Muscle of back (tissue), 11 donors: Measurements from ENCODE around the gene CCDC83. TPM values are rescaled to one million over a fixed set of nuclear protein-coding genes. Genes with fewer than 3 reads are reported as not detected.
"Not testable (repeated sequence)": the region's sequence is repeated elsewhere in the genome, so short reads cannot be mapped to it uniquely, and the experiment has no call there.

ENCODE experiments used
- DNase-seq, 3 donors: peaks; one replicate each; pipeline versions ENCODE4 v3.0.0 to v3.0.0-alpha.2; 2013
- polyA plus RNA-seq, 10 donors: library from polyadenylated mRNA; unstranded; fragments of 120-200 nt; gene quantifications; one replicate each; pipeline ENCODE4 v1.2.1, GENCODE V29; 2013; ENCODE audit not compliant: insufficient read length in 10 of 10

CCDC83 gene
- polyA plus RNA-seq, 10 donors, result not detected

DNA sequence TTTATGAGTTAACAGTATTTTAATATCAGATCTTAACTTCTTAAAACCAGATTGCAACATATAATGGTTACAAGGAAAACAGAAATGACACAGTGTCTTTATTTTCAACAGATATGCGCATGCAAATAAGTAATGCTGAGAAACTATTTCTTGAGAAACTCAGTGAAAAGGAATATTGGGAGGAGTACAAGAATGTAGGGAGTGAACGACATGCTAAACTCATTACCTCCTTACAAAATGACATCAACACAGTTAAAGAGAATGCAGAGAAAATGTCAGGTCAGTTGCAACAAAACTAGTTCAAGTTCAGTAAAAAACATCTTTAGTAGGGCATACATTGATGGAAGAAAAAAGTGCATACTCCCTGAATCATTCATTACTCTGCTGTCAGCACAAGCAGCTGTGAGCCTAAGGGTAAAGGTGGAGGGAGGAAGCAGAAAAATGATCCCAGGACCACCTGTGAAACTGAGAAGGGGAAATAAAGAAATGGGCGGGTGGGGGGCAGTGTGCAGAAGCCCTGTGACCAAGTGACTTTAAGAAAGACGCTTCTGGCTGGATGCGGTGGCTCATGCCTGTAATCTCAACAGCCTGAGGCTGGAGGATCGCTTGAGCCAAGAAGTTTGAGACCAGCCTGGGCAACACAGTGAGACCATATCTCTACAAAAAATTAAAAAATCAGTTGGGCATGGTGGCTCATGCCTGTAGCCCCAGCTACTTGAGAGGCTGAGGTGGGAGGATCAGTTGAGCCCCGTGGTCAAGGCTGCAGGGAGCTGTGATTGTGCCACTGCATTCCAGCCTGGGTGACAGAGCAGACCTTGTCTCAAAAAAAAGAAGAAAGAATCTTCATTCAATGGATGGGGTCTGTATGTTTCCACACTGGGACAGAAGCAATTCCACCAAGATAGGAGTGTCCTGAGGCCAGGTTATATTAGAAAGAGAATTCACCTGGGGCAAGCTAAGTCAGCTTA, 31.2 kb downstream of the CCDC83 start:
- DNase-seq, result peak; percentile 37 to 56 (median 52)

DNA sequence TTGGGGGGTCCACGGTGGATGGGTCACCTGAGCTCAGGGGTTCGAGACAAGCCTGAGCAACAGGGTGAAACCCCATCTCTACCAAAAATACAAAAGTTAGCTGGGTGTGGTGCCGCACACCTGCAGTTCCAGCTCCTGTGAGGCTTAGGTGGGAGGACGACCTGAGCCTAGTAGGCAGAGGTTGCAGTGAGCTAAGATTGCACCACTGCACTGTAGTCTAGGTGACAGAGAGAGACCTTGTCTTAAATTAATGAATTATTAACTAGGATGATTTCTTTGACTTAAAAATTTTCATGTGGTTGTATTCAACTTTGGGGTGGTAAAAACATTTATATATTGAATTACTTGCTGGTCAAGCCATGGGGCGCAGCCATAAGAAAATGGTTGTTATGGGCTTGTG, 33.9 kb downstream of the CCDC83 start:
- DNase-seq, result no peak

DNA sequence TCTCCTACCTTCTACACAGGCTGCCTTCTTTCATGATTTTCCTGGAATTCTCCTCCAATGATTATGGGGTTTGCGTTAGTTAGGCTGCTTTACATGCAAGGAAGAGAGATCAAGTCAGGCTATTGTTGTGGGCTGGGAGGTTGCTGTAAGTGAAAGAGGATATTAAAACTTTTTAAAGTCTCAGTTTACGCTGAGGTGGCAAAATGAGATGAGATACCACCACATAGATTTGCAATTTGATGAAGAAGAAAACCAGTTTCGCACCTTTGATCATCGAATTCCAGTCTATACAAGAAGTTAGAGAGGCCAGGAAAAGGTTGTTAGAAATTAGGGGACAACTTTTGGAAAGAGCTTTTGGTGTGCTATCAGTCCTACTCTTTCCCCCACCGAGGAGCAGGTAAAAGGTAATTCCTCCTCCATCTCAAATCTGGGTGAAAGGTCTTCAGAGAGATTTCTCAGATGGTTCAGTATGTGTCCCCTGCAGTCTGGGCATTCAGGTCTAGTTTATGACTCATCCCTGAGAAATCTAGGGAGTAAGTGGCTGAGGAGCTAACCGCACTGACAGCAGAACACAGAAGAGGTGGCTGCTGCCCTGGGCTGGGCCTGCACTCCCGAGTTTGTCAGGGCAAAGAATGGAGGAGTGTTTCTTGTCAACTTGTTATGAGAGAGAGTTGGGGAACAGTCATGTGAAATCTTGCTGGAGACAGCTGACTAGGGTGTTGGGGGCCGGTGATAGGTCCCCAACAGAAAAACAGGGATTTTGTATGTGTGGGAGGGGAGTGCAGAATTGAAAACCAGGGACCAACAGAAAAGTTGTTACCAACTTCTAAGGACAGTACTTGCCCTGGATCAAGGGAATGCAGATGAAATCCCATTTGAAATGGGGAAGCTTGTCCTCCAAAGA, 34.7 kb downstream of the CCDC83 start:
- DNase-seq, result peak in 1 of 3 donors; percentile 39

DNA sequence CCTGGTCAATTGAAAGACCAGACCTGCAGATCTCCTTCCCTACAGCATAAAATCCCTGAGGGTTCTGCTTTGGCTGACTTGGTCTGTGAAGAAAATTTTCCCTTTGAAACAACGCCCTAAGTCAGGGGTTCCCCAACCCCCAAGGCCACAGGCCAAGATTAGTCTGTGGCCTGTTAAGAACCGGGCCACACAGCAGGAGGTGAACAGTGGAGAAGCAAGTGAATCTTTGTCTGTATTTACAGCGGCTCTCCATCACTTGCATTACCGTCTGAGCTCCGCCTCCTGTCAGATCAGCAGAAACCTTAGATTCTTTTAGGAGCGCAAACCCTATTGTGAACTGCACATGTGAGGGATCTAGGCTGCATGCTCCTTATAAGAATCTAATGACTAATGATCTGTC, 38.2 kb downstream of the CCDC83 start:
- DNase-seq, result no peak

DNA sequence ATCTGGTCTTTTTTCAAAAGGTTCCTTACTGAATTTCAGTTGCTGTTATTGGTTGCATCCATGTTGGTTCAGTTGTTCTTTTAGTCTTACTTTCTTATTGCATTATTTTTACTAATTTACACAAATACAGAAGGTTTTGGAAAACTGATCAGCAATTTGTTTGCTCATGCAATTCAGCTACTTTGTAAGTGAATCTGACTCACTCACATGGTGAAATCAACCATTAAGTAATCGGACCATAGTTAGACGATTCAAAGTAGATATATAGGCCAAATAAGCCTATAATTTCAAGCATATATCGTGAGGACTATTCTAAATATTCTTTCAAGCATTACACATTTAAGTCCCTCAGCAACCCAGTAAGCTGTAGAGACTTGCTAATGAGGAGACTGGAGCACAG, 41.7 kb downstream of the CCDC83 start:
- no peak for DNase-seq

DNA sequence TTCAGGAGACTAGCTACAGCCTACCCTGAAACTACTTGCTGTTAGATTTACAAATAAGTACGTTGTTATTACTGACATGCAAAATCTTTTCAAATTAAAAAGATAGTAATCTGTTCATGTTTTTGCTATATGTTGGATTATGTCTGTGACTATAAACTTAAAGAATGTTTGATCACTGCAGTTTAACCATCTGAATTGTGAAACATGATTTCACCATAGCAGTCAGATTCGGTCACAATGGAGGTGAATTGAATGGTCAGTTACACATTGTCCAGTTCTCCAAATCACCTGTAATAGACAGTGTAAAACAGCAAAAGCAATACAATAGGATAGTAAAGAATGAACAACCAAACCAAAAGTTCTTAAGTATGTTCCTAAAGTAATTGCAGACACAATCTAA, 43.3 kb downstream of the CCDC83 start:
- no peak for DNase-seq

DNA sequence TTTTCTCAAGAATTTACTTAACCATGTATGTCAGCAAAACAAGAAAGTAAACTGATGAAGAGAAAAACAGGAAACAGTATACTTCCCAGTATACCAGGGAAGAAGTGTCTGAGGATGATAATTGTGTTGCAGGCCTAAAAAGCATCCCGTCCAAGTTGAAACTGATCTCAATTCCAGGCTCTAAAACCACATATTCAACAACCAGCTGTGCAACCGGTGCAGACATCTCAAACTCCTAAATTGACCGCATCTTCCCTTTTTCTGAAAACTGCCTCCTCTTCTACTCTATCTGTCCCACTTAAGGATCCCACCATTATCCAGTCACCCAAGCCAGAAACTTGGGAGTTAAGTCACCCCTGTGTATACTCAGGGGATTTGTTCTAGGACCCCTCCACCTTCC, 47.2 kb downstream of the CCDC83 start:
- no peak for DNase-seq

DNA sequence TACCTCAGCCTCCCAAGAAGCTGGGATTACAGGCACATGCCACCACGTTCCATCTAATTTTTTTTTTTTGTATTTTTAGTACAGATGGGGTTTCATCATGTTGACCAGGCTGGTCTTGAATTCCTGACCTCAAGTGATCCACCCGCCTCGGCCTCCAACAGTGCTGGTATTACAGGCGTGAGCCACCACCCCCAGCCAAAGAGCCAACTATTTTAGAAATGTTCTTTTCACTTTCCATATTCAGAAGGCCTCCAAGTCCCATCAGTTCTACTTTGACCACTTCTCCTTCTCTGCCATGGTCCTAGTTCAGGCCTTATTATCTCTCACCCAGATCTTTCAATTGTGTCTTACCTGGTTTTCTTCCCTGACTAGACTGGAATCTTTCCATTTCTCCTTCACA, 48.2 kb downstream of the CCDC83 start:
- DNase-seq, result no peak

DNA sequence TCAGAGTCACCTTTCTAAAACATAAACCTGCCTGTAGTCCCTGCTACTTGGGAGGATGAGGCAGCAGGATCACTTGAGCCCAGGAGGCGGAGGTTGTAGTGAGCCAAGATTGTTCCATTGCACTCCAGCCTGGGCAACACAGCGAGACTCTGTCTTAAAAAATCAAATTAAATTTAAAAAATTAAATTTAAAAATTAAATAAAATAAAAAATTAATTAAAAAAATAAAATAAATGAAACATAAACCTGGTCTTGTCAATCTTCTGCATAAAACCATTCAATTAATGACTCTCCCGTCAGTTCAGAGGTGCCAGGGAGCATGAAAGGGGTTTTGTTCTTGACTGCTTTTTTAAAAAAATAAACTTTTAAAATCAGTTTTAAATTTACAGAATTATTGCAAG, 48.6 kb downstream of the CCDC83 start:
- DNase-seq, result no peak

DNA sequence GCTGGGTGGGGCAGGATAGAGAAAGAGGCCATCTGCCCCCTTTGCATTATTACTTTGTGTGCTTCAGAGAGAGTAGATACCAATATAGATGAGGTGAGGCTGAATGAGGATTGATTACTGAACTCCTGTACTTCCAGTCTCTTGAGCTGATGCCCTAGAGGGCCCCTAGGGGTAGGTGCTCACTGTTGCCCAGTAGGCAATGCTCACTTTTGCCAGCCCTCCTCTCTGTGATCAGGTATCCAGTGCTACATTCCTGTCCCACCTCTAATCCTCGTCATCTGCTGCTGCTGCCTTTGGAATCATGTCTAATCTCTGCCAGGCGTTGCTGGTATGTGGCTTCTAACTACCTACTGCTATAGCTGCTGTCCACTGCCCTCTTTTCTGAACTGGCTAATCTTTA, 57.2 kb downstream of the CCDC83 start:
- no peak for DNase-seq

DNA sequence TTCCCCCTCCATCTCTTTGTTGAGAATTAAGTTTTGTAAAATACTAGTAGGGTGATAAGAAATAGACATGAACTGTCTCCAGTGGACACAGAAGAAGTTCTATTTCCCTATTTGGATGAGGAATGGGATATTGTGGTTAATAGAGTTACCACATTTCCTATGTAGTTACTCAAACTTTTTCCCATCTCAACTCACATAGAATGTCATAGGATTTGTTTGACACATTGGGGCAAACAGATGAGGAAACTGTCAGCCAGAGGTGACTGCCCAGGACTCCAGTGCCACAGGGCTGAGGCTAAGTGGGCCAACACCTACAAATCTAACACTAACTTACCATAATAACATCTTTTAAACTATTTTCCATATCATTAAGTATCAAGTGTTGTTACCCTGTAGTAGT, 58.3 kb downstream of the CCDC83 start:
- DNase-seq, result no peak

DNA sequence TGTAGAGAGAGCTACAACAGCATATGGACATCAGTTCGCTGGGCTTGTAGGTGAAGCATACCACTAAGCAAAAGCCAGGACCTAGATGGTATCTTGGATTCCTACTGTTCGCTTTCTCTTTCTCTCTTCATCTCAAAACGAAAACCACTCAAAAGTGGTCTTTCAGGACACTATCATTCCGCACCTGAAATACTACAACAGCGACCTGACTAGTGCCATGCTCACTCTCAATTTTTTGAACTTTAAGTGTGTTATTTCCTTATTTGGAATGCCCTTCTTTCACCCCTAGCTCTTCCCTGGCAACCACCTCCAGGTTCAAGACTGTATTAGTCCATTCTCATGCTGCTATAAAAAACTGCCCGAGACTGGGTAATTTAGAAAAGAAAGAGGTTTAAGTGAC, 59.2 kb downstream of the CCDC83 start:
- no peak for DNase-seq

DNA sequence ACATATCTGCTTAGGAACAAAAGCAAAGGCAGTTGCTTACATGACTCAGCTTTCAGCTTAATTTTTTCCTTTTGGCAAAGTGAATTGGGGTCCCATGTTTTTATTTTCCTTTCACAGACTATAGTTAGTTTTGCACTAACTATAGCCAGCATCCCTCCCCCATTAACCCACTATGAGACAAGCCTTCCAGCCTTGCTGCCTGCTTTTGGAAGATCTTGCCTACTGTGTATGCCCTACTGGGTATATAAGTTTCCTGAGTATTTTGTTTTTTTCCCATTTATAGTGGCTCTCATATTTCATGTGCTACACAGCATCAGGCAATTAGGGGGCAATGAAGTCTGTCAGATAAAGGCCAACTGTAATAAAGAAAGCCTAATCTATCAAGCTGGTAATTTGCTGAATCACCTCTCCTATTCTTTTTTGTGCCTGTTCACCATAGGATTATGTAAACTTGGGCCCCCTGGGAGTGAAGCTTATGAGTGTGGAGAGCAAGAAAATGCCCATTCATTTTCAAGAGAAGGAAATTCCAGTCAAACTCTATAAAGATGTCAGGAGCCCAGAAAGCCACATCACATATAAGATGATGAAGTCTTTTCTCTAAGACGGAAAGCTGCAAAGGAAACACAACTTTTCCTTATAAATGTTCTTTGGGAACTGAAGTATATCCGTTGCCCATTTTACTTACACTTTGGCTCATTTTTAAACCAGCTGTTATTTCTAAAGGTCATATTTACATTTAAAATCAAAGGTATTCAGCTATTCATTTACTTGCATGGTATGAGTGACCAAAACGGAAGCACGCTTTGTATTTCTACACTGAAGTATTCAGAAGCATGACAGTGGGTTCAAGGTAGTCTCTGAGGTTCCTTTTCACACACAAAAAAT, 64.0 kb downstream of the CCDC83 start:
- peak in 1 of 3 donors; percentile 2 for DNase-seq

DNA sequence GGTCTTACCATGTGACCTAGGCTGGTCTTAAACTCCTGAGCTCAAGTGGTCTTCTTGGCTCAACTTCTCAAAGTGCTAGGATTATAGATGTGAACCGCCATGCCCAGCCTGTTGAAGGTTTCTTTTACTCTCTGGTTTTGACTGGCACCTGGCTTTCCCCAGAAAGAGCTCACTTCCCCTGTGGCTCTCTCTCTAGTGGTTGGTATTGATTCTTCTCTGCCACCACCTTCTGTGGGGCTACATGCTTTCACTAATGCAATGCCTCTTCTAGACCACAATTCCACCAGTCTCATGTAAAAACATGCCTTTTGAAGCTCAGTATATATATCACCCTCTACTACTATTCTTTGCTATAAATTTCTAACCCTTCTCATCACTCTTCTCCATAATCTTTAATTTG, 67.2 kb downstream of the CCDC83 start:
- DNase-seq, result no peak

DNA sequence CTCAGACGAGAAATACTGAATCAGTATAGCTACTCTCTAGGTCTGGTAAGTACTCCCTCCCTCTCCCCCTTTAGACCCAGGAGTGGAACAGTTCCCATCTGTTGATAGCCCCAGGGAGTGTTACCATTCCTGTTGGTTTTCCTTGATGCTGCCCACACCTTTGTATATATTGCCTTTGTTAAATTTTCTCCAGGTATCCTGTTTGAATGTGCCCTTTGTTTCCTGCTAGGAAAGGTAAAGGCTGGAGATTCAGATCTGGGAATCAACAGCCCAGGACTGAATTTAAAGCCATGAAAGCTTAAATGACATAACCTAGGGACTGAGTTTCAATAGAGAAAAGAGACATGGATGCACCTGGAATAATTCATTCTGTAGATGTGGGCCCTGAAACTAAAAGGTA, 68.3 kb downstream of the CCDC83 start:
- no peak for DNase-seq

DNA sequence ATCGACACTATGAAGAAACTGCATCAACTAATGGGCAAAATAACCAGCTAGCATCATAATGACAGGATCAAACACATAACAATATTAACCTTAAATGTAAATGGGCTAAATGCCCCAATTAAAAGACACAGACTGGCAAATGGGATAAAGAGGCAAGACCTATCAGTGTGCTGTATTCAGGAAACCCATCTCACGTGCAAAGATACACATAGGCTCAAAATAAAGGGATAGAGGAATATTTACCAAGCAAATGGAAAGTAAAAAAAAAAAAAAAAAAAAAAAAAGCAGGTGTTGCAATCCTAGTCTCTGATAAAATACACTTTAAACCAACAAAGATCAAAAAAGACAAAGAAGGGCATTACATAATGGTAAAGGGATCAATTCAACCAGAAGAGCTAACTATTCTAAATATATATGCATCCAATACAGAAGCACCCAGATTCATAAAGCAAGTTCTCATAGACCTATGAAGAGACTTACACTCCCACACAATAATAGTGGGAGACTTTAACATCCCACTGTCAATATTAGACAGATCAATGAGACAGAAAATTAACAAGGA, 71.6 kb downstream of the CCDC83 start:
- DNase-seq, result not testable (repeated sequence)

DNA sequence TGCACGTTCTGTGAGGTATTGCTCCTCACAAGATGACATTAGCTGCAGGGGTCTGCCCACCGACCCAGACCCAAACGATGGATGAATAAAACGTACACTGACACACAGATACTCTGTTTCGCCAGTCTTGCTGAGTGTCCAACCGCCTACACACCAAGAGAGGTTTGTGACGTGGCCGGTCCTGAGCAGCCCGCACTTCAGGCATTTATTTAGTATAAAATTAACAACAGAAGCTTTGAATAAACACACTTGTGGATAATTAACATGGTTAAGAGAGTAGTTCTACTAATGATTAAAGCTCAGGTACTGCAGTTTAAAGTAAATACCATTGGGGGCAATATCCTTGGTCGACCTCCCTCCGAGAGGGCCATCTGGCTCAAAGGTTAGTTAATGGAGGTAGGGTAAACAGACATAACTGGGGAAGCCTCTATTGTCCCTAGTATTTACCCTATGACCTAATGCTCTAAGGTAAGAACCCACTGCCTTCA, 75.7 kb downstream of the CCDC83 start:
- no peak for DNase-seq

DNA sequence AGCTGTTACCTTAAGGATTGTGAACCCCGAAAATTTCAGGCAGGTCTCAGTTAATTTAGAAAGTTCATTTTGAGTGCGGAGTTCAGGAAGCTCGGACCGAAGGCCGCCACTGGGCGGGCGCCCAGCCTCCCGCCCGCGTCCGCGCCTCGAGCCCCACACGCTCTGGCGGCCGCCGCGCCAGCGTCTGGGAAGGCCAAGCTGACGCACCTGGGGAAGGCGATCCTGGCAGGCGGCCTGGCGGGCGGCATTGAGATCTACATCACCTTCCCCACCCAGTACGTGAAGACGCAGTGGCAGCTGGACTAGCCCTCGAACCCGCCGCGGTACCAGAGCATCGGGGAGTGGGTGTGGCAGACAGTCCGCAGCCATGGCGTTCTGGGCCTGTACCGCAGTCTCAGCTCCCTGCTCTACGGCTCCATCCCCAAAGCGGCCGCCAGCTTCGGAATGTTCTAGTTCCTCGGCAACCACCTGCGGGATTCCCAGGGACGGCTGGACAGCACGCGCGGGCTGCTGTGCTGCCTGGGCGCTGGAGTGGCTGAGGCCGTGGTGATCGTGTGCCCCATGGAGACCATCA, 79.5 kb downstream of the CCDC83 start:
- DNase-seq, result no peak

DNA sequence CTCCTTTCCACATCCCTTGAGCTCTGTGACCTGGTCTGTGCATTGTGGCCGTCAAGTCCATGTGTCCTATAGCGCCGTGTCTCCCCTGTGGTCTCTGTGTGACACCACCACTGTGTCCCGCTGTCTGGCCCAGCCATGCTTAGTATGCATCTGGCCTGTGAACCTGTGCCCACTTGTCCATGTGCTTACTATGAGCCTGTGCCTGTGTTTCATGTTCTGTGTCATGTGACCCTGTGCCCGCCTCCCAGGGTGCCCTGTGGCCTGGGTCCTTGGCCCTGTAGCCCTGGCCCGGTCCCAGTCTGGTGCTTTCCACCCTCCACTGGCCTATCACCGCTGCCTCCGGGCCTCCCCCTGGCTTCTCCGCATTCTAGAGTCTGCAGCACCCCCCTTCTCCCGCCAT, 80.6 kb downstream of the CCDC83 start:
- no peak for DNase-seq

DNA sequence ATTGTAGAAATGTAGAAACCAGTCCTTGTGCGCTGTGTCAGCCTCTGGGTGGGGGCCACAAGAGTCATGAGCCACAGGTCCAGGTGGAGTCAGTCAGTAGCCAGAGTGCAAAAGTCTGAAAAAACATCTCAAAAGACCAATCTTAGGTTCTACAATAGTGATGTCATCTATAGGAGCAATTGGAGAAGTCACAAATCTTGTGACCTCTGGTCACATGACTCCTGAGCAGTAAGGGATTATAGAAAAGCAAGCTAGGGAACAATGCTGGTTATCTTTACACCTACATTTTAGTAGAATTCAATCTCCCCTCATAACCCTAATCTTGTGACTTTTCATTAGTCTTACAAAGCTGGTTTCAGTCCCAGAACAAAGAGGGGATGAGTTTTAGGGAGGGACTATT, 82.7 kb downstream of the CCDC83 start:
- DNase-seq, result no peak
